Neural progenitor cell (in vitro differentiated cells): Measurements from ENCODE around the gene NAPG. TPM values are rescaled to one million over a fixed set of nuclear protein-coding genes. Genes with fewer than 3 reads are reported as not detected.

ENCODE experiments used
- total RNA-seq: library from RNA; depleted of rRNA; stranded (reverse); fragments of >200 nt; gene quantifications from 2 replicates; pipeline ENCODE4 v1.2.3, GENCODE V29; 2015; ENCODE audit warnings: low replicate concordance

NAPG gene
- total RNA-seq, 1 donor from 2014 or later = 56.6 TPM

Other genes with a start within 250 kb of the NAPG start
- gene APCDD1, start 71.4 kb upstream of the NAPG start, total RNA-seq = 1.9 and 4.7 TPM in 2 replicates